Kidney epithelial cell (primary cell): ENCODE results near the gene ASB8. TPM values are rescaled to one million over a fixed set of nuclear protein-coding genes. Genes with fewer than 3 reads are reported as not detected.
A peak's percentile ranks its signal among the peaks of the same experiment; 100 is the strongest.

Experiments
- DNase-seq: peaks from one replicate; pipeline ENCODE4 v3.0.0-alpha.2; 2010; ENCODE audit warnings: low read depth
- H3K27me3 ChIP-seq: 2 replicates; pipeline ENCODE4 v1.6.0; 2011; ENCODE audit warnings: low read length; ENCODE audit not compliant: control insufficient read depth, insufficient read depth
- H3K36me3 ChIP-seq: 2 replicates; pipeline ENCODE4 v1.5.1; 2011; ENCODE audit warnings: low read length; ENCODE audit not compliant: control insufficient read depth, insufficient read depth
- H3K4me3 ChIP-seq: 2 replicates; pipeline ENCODE4 v1.5.1; 2011; ENCODE audit warnings: low read depth, mild to moderate bottlenecking, control low read depth, low read length
- total RNA-seq: library from RNA; depleted of rRNA; stranded (reverse); fragments of >200 nt; gene quantifications from 2 replicates; pipeline ENCODE4 v1.2.3, GENCODE V29; 2015
- TF ChIP-seq, protein P1 (sequence below): IDR thresholded peaks from 2 replicates; pipeline ENCODE4 v1.5.1; 2011; ENCODE audit warnings: mild to moderate bottlenecking, moderate library complexity, low read length, control low read depth, inconsistent platforms; ENCODE audit not compliant: insufficient read depth, poor library complexity, severe bottlenecking

ASB8 gene
- total RNA-seq, 1 donor from 2014 or later, result 20.2 TPM

DNA sequence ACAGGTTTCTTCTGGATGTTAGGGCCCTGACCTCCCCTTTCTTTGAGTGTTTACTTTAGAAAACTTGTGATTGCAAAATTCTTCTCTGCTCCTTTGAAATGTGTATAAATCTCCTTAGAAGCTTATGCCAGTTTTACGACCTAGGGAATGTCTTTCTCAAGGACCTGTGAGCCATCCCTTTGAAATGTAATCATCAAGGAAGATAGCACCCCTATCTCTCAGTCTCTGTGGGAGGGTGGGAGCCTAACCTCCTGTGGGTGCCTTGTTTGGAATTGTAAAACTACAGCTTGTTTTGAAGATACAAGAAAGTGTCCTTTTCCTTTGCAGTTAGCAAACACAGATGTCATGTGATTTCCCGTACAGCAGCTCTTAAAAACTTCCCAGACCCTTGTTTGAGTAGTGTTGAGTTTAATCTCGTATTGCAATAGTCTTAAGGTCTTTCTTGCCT is 42.5 kb upstream of the ASB8 start:
- Histone ChIP-seq H3K36me3 (no peaks in the 10 kb centered on the region), H3K4me3 (no peak overlapping the region), H3K27me3 (no peaks in the 10 kb centered on the region)
- no peak for DNase-seq
- TF ChIP-seq, protein P1, sequence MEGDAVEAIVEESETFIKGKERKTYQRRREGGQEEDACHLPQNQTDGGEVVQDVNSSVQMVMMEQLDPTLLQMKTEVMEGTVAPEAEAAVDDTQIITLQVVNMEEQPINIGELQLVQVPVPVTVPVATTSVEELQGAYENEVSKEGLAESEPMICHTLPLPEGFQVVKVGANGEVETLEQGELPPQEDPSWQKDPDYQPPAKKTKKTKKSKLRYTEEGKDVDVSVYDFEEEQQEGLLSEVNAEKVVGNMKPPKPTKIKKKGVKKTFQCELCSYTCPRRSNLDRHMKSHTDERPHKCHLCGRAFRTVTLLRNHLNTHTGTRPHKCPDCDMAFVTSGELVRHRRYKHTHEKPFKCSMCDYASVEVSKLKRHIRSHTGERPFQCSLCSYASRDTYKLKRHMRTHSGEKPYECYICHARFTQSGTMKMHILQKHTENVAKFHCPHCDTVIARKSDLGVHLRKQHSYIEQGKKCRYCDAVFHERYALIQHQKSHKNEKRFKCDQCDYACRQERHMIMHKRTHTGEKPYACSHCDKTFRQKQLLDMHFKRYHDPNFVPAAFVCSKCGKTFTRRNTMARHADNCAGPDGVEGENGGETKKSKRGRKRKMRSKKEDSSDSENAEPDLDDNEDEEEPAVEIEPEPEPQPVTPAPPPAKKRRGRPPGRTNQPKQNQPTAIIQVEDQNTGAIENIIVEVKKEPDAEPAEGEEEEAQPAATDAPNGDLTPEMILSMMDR, result no peak

DNA sequence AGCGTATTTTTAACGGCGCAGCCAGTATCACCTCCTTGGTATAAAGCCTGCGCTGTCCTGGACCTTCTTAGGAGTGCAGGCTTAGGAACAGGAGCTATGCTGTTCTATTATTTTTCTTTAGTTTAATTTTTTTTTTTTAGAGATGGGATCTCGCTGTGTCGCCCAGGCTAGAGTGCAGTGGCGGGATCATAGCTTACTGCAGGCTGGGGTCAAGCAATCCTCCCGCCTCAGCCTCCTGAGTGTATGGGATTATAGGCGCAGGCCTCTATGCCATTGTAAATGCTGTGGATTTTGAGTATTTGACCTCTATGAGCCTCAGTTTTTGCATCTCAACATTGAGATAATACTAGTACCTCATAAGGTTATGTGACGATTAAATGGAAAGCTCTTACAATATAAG is 41.7 kb upstream of the ASB8 start:
- no peak for DNase-seq
- TF ChIP-seq, protein P1, result no peak
- Histone ChIP-seq H3K4me3 (peak overlapping the region; percentile 75), H3K36me3 (no peaks in the 10 kb centered on the region), H3K27me3 (no peaks in the 10 kb centered on the region)

DNA sequence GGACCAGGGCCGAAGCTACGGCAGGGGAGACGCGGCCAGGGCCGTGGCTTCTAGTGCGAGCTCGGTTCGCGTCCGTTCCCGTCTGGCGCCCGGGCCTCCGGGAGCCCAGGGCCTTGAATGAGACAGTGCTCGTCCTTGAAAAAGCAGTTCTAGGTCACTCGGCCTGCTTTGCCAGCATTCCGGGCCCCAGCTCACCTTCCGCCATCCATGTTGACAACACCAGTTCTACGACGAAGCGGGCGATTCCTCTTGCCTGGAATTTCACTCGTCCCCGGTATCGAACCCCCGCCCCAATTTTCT is 41.3 kb upstream of the ASB8 start:
- no peaks in the 10 kb centered on the region for H3K36me3 ChIP-seq
- no peak for DNase-seq
- TF ChIP-seq, protein P1, result no peak
- H3K27me3 ChIP-seq, result peaks cover 1% of the 10 kb centered on the region
- H3K4me3 ChIP-seq, result peak overlapping the region; percentile 75

DNA sequence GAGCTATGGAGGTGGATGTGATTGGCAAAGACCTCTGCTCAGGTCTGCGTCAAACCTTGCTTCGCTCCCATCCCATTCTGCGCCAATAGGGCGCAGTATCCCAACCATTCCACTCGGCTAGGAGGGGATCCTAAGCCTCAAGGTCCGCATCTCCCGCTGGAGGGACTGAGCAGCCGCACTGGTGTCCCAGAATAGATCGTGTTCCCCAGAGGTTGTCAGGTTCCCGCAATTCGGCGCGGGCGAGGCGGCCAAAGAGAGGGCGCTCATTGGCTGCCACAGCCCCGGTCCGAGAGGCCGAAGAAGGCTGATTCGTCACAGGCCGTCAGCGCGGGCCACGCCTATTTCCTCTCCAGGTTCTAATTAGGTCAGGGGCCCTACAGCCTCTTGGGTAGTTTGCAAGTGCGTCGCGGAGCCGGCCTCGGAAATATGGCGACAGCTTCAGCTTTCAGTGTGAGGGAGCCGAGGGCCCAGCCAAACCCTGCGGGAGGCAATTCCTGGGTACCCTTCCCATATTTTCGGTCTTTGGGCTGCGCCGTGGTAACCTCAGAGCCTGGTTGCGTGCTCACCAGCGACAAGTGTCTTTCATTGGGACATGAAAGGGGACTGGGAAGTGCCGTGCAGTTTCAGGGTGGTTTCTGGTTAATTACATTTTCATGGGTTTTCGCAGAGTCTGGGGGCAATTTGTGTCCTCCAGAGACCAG is 40.8 kb upstream of the ASB8 start:
- TF ChIP-seq, protein P1, result peak; percentile 26
- H3K27me3 ChIP-seq, result peaks cover 2% of the 10 kb centered on the region

DNA sequence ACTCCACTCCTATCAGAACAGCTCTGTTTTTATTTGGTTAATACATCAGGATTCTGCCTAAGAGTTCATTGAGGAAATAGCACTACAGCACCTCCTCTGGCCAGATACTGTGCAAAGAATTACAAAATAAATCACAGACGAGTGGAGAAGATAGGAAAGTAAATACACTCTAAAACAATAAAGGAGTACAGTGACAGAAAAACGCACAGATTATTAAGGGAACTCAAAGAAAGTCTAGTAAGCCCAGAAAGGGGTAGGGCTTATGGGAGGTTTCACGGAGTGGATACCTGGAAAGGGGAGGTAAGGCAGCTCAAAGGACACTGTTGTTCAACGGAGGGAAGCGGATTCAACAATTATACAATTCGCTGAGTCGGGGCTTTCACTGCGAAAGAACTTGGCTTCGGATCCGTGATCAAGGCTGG is 40.2 kb upstream of the ASB8 start:
- no peak for DNase-seq
- no peaks in the 10 kb centered on the region for H3K36me3 ChIP-seq
- H3K4me3 ChIP-seq, result peak overlapping the region; percentile 75
- TF ChIP-seq, protein P1, result peak; percentile 45
- H3K27me3 ChIP-seq, result peaks cover 2% of the 10 kb centered on the region

More for the DNA sequence above, 40.8 kb upstream of the ASB8 start:
- peak; percentile 83 for DNase-seq
- Histone ChIP-seq H3K4me3 (peak overlapping the region; percentile 75), H3K36me3 (no peaks in the 10 kb centered on the region)

DNA sequence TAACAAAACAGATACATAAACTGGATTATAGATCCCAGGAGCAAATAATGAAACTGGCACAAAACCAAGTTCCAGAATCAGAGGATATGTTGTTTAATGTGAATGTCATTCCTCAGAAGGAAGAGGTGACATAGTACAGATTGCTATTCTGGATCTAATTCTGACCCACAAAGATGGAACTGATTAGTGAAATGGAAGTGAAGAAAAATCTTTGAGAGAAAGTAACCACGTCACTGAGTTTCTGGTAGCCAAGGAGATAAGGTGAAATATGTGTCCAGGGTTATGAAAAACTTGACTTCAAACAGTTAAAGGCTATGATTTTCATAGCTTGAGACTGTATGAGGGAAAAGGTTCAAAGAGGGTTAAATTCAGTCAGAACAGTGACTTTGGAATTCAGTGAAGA is 37.5 kb upstream of the ASB8 start:
- no peak for DNase-seq
- Histone ChIP-seq H3K4me3 (no peak overlapping the region), H3K27me3 (peaks cover 5% of the 10 kb centered on the region), H3K36me3 (no peaks in the 10 kb centered on the region)
- TF ChIP-seq, protein P1, result no peak
